Activated CD8-positive, alpha-beta memory T cell treated with anti-CD3 and anti-CD28 coated beads for 36 hours (primary cell): ENCODE measurements around the gene ACAA1. TPM values are rescaled to one million over a fixed set of nuclear protein-coding genes. Genes with fewer than 3 reads are reported as not detected.

ENCODE experiments used
- CTCF ChIA-PET: fragments of 350-600 bp; sonication (Branson Sonifier 250); formaldehyde crosslinking; loops from one replicate; lab custom pipeline; 2021; ENCODE audit warnings: antibody characterized with exemption; lab: Charles Lee
- POLR2A ChIA-PET: fragments of 350-600 bp; sonication (Branson Sonifier 250); formaldehyde crosslinking; loops from one replicate; lab custom pipeline; 2021; ENCODE audit warnings: antibody characterized with exemption; lab: Charles Lee
- total RNA-seq, 2 experiments: library from RNA; stranded (reverse); gene quantifications; one replicate each; pipeline ENCODE4 v1.2.3, GENCODE V29; 2021

Gene ACAA1
- total RNA-seq, 2 experiments from 2014 or later = 73.5 to 75.3 TPM

DNA sequence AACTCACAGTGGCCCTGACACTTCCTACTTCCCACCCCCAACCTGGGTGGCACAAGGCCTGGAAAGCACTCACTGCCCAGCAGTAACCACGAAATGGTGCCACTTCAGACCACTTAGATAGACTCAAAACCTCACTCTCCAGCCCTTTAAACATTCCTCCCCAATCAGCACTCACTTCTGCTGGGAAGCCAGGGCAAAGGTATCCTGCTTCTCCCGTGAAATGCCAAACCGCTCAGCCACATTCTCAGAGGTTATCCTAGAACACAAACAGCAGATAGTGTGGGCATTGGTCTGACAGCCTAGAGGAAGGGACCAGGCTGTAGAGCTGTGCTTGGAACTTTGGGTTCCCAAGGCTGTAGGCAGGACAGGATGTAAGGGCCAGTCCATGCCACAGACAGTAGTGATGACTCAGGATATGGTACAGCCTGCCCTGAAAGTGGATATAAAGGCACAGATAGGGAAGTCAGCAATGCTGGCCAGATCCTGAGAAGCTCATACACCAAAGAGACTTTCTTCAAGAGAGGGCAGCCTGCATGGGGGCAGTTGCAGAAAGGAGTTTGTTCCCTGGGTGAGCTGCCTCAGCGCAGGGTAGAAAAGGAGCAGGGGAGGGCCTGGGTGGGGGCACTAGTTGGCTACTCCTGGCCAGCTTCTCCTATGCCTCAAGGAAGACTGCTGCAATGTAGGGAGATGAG is 9.2 kb downstream of the ACAA1 start:
- CTCF ChIA-PET = interaction anchor here (1.8 kb wide), 1 partner anchor 10 kb away, joined by 9 read pairs; no protein-coding TSS in a partner anchor
- POLR2A ChIA-PET = no interaction called here

DNA sequence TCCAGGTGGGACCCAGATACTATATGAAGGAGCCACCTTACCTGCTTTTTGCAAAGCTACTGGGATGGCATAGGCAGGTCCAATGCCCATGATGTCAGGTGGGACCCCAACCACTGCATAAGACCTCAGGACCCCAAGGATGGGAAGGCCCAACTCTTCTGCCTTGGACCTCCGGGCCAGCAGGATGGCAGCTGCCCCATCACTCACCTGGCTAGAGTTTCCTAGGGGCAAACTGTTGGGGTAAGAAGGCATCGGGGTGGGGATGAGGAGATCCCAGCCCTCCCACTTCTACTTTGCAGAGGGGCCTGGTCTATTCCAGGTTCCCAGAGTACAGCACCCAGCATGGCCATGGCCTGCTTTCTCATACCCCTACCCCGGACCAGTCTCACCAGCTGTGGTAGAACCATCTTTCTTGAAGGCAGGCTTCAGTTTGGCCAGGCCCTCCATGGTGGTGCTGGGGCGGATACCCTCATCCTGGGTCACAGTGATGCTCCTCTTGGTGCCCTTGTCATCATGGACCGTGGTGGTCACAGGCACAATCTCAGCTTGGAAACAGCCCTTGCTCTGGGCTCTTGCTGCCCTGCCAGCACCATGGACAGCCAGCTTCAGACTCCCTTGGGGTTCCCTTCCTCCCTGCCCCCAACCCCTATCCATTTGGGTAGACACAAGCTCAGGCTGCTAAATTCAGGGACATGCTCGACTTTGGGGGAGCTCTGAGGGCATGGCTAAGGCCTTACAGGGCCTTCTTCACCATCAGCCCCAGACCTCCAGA is 10.6 kb downstream of the ACAA1 start:
- POLR2A ChIA-PET = interaction anchor here (0.6 kb wide), 2 partner anchors 38 to 193 kb away, joined by 3 read pairs; no protein-coding TSS in a partner anchor
- CTCF ChIA-PET = interaction anchor here (1.1 kb wide), 1 partner anchor 221 kb away, joined by 4 read pairs; the partner anchor contains the start of gene XYLB

GRCh38 chr3:38125305-38126120 is 11.4 kb downstream of the ACAA1 start:
- CTCF ChIA-PET = no interaction called here
- POLR2A ChIA-PET = interaction anchor here (0.6 kb wide), 1 partner anchor 39 kb away, joined by 3 read pairs; no protein-coding TSS in a partner anchor

DNA sequence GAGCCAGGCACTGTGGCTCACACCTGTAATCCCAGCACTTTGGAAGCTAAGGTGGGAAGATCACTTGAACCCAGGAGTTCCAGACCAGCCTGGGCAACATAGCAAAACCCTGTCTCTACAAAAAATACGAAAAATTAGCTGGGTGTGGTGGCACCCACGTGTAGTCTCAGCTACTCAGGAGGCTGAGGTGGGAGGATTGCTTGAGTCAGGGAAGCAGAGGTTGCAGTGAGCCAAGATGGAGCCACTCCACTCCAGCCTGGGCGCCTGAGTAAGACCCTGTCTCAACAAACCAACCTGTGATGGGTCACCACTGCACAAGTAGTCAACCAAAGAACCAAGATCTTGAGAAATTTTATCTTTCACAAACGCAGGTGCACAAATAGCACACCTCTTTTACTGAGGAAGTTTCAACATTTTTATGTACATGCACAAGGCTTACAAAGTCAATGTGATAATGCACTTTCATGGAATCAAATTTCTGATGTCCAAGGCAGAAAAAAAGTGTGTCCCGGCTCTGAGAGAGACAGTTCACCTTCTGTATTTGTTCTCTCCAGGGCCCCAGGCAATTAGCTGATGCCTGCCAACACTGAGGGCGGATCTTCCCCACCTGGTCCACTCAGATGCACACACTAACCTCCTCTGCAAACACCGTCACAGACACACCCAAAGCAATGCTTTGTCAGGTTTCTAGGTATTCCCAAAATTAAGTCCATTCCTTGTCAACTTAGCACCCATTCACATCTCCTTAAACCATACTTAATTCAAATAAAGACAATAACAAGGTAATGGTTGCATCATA is 12.4 kb downstream of the ACAA1 start:
- ChIA-PET POLR2A (no interaction called here), CTCF (interaction anchor here (1.1 kb wide), 1 partner anchor 8 kb away, joined by 3 read pairs; no protein-coding TSS in a partner anchor)

GRCh38 chr3:38122712-38123290 is 14.1 kb downstream of the ACAA1 start:
- ChIA-PET POLR2A (no interaction called here), CTCF (interaction anchor here (0.9 kb wide), 1 partner anchor 11 kb away, joined by 3 read pairs; no protein-coding TSS in a partner anchor)

DNA sequence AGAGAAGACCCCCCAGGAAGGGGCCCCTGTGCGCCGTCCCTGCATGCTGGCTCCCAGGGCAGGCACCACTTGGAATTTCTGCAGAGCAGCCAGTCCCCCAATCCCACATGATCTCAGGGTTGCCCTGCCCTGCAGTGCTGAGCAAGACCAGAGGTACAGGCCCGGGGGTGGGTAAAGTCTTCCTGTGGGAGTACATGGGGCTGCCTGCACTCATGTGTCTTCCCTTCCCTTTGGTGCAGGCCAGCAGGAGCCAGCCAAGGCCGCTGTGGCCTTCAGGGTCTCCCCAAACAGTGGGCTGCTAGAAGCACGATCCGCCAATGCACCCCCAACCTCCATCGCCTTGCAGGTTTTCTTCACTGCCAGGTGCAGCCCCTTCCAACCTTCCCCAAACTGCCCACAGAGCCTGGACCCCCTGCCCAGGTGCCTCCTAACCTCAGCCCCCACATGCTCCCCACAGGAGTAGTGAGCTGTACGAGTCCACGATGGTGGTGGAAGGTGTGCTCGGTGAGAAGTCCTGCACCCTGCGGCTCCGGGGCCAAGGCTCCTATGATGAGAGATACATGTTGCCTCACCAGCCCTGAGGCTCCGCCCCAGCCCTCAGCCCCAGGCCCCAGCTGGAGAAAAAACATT is 15.0 kb downstream of the ACAA1 start:
- POLR2A ChIA-PET = no interaction called here
- CTCF ChIA-PET = interaction anchor here (0.5 to 0.9 kb wide), 2 partner anchors 10 to 145 kb away, joined by 3 read pairs; no protein-coding TSS in a partner anchor

GRCh38 chr3:38121451-38121831 is 15.5 kb downstream of the ACAA1 start:
- ChIA-PET CTCF (interaction anchor here (0.5 kb wide), 1 partner anchor 146 kb away, joined by 3 read pairs; no protein-coding TSS in a partner anchor), POLR2A (no interaction called here)

DNA sequence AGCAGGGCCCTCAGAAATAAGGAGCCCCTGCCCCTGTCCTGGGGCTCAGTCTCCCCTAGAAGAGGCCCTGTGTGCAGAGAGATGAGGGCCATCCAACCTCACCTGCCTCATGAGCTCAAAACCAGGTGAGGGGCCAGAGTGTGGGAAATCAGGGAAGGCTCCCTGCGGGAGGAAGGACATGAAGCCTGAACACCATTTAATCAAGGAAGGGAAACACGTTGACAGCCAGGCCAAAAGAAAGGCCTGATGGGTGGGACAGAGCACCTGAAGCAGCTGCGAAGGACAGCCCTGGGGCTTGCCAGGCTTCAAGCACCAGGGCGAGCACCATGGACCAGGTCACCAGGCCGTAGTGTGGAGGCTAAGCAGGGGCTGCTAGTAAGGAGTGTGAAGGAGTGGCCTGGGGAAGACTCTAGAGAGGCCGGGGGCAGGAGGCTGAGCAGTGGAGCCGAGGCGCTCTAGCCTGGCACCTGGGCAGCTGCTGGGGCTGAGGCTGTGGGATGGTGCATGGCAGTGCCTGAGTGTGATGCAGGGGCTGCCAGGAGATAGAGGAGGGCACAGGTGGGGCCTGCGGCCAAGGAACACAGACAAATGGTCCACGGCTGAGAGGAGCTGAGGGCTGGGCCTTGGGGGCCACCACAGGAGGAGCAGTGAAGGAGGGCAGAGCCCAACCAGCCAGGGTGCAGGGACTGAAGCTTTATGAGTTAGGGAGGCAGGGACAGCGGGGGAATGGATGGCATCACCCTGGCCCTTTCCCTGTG is 16.1 kb downstream of the ACAA1 start:
- CTCF ChIA-PET = interaction anchor here (0.5 to 2.5 kb wide), 2 partner anchors 11 to 146 kb away, joined by 3 to 8 read pairs; no protein-coding TSS in a partner anchor
- POLR2A ChIA-PET = interaction anchor here (1.0 kb wide), 1 partner anchor 44 kb away, joined by 4 read pairs; the partner anchor contains the start of gene OXSR1

- CTCF ChIA-PET = interaction anchor here (0.9 to 2.5 kb wide), 3 partner anchors 12 to 226 kb away, joined by 3 to 8 read pairs (median 8); partner anchors contain the start of gene XYLB
- POLR2A ChIA-PET = interaction anchor here (1.0 kb wide), 1 partner anchor 45 kb away, joined by 4 read pairs; the partner anchor contains the start of gene OXSR1
Observed at GRCh38 chr3:38119821-38120692, 16.9 kb downstream of the ACAA1 start.

- ChIA-PET POLR2A (no interaction called here), CTCF (interaction anchor here (0.9 to 3.2 kb wide), 5 partner anchors 12 to 361 kb away, joined by 3 to 12 read pairs (median 8); partner anchors contain the start of gene XYLB)
Observed at GRCh38 chr3:38119248-38119544, 17.7 kb downstream of the ACAA1 start.

DNA sequence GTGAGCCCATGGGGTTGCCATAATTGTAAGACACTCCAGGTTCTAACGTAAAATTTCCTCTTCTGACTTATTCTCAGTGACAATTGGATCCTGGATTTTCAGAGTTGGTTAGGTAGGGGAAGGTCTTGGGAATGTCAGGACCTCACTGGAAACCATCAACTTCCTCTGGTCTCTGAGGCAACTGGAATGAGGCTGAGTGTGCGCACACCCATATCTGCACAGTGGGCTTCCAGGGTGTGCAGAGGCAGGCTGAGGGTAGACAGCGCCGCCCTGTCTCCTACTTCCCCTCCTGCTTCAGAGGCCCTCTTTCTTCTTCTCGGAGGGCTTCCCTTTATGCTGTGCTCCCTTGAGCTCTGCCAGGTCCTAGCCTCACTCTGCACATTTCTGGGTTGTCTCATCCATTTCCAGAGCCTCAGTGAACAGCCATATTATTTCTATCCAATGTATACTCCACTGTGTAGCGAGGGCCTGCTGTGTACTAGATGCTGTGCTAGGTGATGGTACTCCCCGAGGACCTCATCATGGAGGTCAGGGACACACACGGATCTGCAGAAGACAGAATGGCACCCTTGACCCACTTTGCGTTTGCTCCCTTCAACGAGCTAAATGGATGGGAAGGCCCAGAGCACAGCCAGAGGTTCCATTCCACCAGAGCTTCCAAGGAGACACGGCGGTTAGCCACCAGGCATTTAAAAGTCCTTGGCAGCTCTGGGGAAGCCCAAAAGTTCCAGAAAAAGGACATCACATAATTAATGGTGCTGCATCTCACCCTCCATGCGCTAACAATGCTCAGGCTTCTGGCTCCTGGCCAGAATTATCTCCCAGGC is 18.3 kb downstream of the ACAA1 start:
- POLR2A ChIA-PET = no interaction called here
- CTCF ChIA-PET = interaction anchor here (0.8 to 3.2 kb wide), 9 partner anchors 10 to 362 kb away, joined by 3 to 12 read pairs (median 6); partner anchors contain the start of genes OXSR1 and XYLB

DNA sequence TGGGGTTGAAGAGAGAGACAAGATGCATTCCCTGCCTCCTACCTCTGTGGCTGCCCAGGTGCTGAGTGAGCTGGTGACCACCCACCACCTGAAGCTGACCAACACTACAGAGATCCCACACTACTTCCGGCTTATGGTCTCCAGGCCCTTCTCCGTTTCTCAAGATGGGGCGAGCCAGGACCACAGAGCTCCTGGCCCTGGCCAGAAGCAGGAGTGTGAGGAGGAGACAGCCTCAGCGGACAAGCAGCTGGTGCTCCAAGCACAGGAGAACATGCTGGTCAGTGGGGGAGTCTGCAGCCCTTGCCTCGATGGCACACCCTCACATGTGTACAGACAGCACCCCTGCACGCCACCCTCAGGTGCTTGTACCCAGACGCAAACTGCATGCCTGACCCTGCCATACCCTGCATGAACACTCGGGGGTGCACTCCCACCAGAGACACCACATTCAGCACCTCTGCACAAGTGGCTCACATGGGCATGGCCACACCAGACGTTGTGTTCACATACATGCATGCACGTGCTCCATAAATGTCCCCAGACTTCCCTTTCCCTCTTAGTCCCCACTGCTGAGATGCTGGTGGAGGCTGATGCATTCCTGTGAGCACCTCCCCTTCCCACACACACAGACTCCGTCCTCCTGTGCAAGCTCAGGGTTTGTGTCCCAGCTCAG is 19.0 kb downstream of the ACAA1 start:
- ChIA-PET CTCF (interaction anchor here (0.8 to 3.2 kb wide), 12 partner anchors 11 to 533 kb away, joined by 3 to 12 read pairs (median 6); partner anchors contain the start of genes OXSR1 and XYLB), POLR2A (interaction anchor here (1.3 kb wide), 1 partner anchor 19 kb away, joined by 3 read pairs; the partner anchor contains the start of gene ACAA1)

- ChIA-PET POLR2A (interaction anchor here (1.3 kb wide), 1 partner anchor 20 kb away, joined by 3 read pairs; the partner anchor contains the start of gene ACAA1), CTCF (interaction anchor here (0.8 to 3.2 kb wide), 8 partner anchors 11 to 534 kb away, joined by 3 to 12 read pairs (median 6); partner anchors contain the start of genes OXSR1 and XYLB)
Observed at GRCh38 chr3:38117163-38117716, 19.7 kb downstream of the ACAA1 start.
